T47D (cell line): ENCODE measurements around the gene FSD1.

Source experiments
- DNase-seq, 2 experiments: peaks; one replicate each; pipeline versions ENCODE4 v3.0.0 to v3.0.0-alpha.2; 2011 to 2012; ENCODE audit warnings: low read depth in 1 of 2, low spot score in 1 of 2
- JUND ChIP-seq: IDR thresholded peaks from 2 replicates; pipeline ENCODE4 v1.6.1; 2012; ENCODE audit warnings: low read depth
- in situ Hi-C: cut with HindIII; loops from 2 replicates; pipeline ENCODE4 v1.10.0; 2016; ENCODE audit warnings: low sequenced_read_pairs, low pct_unique_long_range_greater_than_20kb

Gene FSD1

DNA sequence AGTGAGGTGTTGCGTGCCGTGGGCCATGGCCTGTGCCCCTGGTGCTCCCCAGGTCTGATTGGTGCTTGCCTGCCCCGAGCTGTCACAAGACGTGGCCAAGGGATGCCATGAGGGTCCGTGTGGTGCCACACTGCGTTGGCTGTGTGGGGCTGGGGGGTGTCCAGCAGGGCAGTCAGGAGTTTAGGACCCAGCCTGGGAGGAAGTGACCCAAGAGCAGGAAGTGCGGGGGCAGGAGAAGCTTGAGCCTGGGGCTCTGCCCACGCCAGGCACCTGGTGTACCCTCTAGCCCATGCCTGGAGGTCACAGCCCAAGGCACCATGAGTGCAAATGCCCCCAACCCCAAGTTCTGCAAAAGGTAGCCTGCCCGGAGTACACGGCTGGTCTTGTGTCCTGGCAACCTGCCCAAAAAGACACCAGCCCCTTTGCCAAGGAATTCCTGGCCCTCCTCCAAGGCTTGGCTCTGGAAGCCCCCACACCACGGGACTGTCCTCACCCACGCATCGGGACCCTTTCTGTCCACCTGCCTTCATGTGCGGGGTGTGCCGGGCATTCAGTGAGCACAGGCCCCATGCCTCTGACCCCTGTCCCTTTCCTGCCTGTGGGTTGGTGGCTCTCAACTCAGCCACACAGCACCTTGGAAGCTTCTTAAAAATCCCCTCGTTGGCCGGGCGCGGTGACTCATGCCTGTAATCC is 63.9 kb downstream of the FSD1 start:
- in situ Hi-C loops = no loop called here
- no peak for TF ChIP-seq JUND
- DNase-seq = no peak

DNA sequence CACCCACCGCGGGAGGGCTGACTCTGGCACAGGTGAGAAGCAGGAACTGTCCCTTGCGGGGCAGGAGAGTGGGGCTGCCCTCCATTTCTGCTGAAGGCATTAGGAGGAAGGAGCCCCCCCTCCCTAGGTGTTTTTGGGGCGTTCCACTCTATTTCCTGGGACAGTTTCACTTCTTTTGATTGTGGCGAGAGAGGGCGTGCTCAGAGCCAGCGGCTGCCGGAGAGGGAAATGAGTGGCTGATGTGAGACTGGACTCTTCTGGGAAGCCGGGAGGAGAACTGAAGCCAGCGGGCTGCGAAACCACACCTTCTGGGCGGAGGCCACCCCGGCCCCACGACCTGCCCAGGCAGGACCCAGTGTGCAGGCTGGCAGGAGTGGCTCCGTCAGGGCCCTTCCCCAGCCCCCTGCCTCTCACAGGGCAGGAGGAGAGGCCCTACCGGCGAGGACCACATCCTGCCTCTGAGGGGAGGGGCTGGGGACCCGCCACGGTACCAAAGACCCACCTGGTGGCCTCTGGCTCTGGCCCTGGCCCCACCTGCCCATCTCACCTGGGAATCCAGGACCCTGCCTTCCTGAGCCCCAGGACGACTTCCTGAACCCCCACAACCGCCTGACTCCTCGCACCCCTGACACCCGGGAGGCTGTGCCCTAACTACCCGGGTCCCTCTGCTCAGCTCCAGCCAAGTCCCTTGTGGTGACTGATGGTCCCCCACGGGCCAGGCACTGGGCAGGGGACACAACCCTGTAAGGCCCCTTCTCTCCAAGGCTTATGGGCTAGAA is 64.9 kb downstream of the FSD1 start:
- TF ChIP-seq JUND = no peak
- DNase-seq = no peak
- in situ Hi-C loops = no loop called here

DNA sequence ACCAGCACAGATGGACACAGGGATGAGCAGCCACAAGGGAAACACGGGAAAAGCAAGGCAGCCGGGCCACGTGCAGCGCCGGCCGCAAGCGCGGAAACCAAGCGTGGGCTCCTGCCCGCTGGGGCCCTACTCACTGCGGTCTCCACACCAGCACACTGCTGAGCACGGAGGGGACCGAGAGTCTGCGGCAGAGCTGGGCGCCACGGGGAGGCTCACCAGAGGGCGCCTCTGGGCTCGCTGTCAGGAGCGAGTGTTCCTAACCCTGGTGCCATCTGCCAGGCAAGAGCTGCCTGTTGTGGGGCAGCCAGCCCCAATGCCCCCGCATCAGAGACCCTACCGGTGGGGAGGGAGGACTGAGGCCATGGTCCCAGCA is 65.5 kb downstream of the FSD1 start:
- TF ChIP-seq JUND = no peak
- in situ Hi-C loops = no loop called here
- peak in 1 of 2 experiments; percentile 38 for DNase-seq

DNA sequence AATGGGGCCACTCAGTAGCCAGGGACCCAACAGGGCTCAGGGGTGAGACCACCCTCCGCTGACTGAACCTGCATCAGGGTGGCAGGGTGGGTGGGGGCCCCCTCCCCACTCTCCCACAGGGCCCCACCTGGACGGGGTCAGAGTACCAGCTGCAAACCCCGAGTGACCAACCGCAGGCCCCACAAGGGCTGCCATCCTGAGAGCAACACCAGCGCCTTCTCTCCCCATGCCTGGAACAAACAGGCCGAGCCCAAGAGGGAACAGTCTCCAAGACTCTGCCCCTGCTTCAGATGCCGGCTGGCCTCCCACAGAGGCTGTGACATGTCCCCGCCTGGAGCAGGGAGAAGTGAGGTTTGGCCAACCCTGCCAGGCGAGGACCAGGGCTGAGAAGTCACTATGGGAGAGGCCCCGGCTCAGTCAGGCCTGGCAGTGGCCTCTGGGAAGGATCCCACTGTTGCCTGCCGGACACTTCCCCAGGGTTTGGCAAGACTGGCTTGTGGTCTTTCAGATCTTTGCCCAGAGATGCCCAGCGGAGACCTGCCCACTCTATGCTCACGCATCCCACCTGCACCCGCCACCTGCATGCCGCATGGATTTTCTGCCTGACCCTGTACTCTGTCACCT is 66.1 kb downstream of the FSD1 start:
- in situ Hi-C loops = no loop called here
- no peak for TF ChIP-seq JUND
- DNase-seq = no peak

DNA sequence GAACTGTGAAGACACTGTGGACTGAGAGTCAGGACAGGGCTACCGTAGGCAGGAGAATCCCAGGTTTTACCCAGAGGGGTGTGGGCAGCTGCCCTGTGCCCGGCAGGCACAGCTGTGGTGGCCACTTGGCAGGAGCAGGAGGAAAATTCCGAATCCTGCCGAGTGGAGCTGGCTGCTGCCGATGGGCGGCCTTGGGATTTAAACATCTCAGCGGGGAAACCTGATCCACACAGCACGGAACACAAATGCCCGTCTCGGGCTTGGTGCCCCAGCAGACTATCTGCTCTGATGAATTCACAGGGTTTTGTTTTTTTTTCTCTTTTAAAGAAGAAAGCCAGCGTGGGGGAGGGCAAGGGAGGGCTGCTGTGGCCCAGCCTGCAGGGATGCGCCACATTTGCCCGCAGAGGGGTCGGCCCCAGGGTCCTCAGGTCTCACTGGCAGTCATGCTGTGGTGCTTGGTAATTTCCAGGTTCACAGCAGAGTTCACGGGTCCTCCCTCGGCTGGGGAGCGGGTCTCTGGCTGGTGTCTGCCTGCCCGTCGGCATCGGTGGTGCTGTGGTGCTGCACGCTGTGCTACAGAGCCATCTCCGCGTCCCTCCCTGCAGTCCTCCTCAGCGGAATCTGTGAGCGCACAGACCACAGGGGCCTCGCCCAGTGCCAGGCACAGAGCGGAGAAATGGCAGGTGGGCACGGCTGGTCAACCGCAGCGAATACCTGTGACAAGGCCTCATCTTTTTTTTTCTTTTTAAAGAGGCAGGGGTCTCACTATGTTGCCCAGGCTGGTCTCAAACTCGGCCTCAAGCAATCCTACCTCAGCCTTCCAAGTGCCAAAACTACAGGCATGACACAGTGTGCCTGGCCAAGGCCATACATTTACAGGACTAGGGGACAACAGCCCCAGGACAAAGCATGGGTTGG is 67.1 kb downstream of the FSD1 start:
- no peak for TF ChIP-seq JUND
- no peak for DNase-seq
- in situ Hi-C loops = no loop called here

DNA sequence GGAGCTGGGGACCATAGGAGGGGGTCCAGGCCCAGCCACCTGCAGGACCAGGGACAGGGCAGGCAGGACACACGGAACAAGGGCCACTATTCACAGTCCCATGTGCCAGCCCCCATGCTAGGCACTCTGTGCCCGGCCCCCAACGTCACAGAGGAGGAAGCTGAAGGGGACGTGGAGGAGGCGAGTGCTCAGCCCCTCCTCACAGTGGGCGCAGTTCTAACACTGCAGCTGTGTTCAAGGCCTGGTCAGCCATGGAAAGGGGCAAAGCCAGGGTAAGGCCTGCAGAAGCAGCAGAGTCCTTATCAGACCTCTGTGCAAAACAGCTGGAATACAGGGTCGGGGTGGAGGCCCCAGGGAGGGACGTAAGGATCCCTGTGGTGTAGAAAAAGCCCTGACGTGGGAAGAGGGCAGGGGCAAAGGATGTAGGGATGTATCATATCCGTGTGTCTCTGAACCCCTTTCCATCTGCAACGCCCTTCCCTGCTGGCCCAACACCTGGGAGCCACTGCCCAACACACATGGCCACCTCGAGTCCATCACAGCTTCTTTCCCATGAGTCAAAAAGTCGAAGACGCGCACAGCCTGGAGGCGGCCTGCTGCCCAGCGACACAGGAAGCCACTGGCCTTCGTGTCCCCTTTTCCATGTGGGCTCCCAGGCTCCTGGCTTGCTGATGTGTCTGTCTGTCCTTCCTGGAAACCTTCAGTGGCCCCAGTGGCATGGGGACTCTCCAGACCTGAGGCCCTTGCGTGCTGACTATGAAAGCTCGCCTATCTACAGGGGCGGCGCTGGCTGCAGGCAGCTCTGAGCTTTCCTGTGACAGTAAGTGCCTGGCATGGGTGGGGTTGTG is 68.0 kb downstream of the FSD1 start:
- no peak for DNase-seq
- in situ Hi-C loops = no loop called here
- TF ChIP-seq JUND = no peak

DNA sequence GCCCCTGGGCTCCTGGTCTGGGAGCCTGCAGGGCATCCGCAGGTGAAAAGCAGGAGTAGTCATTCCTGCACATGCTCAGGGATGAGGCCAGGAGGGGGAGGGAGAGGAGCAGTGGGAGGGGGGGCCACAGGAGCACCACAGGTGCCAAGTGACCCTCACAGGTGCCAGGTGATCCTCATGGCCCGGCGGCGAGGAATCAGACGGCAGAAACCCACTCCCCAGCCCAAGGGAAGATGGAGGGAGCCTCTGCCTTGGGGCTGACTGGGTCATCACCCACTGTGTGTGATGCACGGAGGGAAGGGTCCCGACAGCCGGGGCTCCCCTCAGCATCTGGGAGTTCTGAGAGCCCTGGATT is 68.6 kb downstream of the FSD1 start:
- TF ChIP-seq JUND = no peak
- DNase-seq = no peak
- in situ Hi-C loops = no loop called here
